Ascending aorta (tissue), 2 donors: ENCODE results near the gene NLGN1. TPM values are rescaled to one million over a fixed set of nuclear protein-coding genes. Genes with fewer than 3 reads are reported as not detected.

Source experiments
- DNase-seq, 2 donors: peaks; one replicate each; pipeline ENCODE4 v3.0.0-alpha.2; 2019; ENCODE audit warnings: low spot score in 2 of 2
- H3K27ac ChIP-seq, 2 donors: fragments of 200-600 bp; sonication (generic); one replicate each; pipeline ENCODE4 v1.5.1; 2016 to 2017; ENCODE audit warnings: mild to moderate bottlenecking in 1 of 2
- H3K27me3 ChIP-seq: fragments of 200-600 bp; sonication (generic); one replicate; pipeline ENCODE4 v1.5.1; 2017
- H3K36me3 ChIP-seq, 2 donors: fragments of 200-600 bp; sonication (generic); one replicate each; pipeline ENCODE4 v1.5.1; 2016
- H3K4me1 ChIP-seq, 2 donors: fragments of 200-600 bp; sonication (generic); one replicate each; pipeline ENCODE4 v1.5.1; 2016 to 2017; ENCODE audit warnings: mild to moderate bottlenecking in 1 of 2
- H3K4me3 ChIP-seq, 2 donors: fragments of 200-600 bp; sonication (generic); one replicate each; pipeline ENCODE4 v1.5.1; 2016 to 2017; ENCODE audit warnings: mild to moderate bottlenecking in 1 of 2
- H3K9me3 ChIP-seq, 2 donors: fragments of 200-600 bp; sonication (generic); one replicate each; pipeline ENCODE4 v1.5.1; 2016
- intact Hi-C: fragments of 100-400 bp; cut with DNase I; formaldehyde crosslinking; loops from one replicate; pipeline ENCODE4 v1.15.1; 2023
- total RNA-seq: library from RNA; depleted of rRNA; stranded (reverse); fragments of >200 nt; gene quantifications from one replicate; pipeline ENCODE4 v1.1.0, GENCODE V29; 2016
- TF ChIP-seq, protein P1 (sequence below), 3 experiments: fragments of 200-600 bp in 2 of 3; fragments of 450-650 bp in 1 of 3; sonication (generic) in 2 of 3; IDR thresholded peaks; one replicate each; pipeline ENCODE4 v1.5.1; 2016 to 2019; ENCODE audit warnings: antibody characterized with exemption in 3 of 3, mild to moderate bottlenecking in 1 of 3, moderate library complexity in 1 of 3

Gene NLGN1
- total RNA-seq, 1 donor from 2014 or later, result 5.2 TPM

DNA sequence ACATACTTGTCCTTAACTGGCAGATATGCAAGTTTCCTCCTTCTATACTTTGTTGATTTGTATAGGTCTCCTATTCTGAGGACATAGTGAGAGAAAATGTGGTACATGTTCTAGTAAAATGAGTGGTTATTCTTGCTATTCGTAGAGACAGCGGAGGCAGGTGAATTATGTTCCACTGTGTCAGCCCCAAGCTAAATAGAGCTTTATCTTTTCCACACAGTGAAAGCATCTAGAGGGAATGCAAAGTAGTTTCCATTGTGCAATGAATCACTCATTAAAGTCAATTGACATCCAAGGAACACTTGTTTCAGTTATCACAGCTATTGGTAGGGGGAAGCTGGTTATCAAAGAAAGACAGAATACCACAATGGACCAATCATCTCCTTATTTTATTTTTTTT lies 262.4 kb downstream of the NLGN1 start:
- Histone ChIP-seq H3K27me3 (no peaks in the 10 kb centered on the region), H3K4me3 (no peak overlapping the region), H3K27ac (no peak overlapping the region), H3K36me3 (no peaks in the 10 kb centered on the region), H3K9me3 (no peaks in the 10 kb centered on the region), H3K4me1 (no peaks in the 10 kb centered on the region)
- TF ChIP-seq, protein P1, sequence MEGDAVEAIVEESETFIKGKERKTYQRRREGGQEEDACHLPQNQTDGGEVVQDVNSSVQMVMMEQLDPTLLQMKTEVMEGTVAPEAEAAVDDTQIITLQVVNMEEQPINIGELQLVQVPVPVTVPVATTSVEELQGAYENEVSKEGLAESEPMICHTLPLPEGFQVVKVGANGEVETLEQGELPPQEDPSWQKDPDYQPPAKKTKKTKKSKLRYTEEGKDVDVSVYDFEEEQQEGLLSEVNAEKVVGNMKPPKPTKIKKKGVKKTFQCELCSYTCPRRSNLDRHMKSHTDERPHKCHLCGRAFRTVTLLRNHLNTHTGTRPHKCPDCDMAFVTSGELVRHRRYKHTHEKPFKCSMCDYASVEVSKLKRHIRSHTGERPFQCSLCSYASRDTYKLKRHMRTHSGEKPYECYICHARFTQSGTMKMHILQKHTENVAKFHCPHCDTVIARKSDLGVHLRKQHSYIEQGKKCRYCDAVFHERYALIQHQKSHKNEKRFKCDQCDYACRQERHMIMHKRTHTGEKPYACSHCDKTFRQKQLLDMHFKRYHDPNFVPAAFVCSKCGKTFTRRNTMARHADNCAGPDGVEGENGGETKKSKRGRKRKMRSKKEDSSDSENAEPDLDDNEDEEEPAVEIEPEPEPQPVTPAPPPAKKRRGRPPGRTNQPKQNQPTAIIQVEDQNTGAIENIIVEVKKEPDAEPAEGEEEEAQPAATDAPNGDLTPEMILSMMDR (IDR thresholded peaks at IDR 0.05), result no peak
- intact Hi-C loops, result no loop called here
- DNase-seq, result no peak

DNA sequence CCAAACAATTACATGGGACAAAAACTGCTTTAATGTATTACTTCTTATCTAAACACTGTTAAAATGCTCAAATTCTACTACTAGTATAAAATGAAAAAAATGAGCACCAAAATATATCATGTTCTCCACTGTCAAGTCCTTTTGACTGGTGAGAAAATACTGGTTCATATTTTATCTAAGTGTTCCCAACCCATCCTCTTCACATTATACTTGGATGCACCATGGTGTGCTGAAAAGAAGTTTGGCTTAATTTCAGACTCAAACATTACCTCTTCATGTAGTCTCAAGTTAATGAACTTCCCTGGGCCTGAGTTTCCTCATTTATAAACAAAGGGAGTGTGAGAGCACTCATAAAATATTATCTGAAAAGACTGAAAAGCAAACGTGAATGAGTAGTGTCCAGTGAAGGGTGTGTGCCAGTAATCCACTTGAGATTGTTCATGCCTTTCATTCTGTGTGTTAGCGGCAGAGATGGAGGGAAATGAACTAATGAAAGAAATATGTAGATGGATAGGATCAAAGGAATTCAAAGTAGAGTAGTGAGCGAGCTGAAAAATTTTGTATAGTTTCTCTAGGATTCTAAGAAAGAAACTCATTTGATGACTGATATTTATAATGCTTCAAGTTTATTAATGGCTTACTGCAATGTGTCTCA lies 263.2 kb downstream of the NLGN1 start:
- TF ChIP-seq, protein P1 (IDR thresholded peaks at IDR 0.05), result no peak
- no peak for DNase-seq
- no peaks in the 10 kb centered on the region for H3K27me3 ChIP-seq
- no peak overlapping the region for H3K4me3 ChIP-seq
- H3K27ac ChIP-seq, result no peak overlapping the region
- intact Hi-C loops, result no loop called here
- no peaks in the 10 kb centered on the region for H3K4me1 ChIP-seq
- no peaks in the 10 kb centered on the region for H3K9me3 ChIP-seq
- H3K36me3 ChIP-seq, result no peaks in the 10 kb centered on the region

DNA sequence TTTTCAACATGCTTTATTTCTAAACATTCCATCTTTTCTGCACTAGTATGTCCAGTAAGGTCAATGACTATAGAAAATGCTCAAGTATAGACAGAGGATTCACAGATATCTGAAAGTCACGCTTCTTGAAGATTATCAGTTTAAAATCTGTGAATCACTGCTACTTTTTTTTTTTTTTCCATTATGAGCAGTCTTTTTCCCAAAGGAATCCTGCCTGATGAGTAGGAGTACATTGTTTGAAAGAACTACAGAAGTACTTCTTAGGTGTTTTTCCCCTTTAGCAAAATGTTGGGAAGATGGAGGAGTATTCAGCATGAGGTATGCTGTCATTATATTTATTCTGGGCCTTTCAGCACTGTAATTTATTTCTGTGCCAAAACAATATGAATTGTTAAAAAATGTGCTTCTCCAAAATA lies 266.2 kb downstream of the NLGN1 start:
- intact Hi-C loops, result no loop called here

DNA sequence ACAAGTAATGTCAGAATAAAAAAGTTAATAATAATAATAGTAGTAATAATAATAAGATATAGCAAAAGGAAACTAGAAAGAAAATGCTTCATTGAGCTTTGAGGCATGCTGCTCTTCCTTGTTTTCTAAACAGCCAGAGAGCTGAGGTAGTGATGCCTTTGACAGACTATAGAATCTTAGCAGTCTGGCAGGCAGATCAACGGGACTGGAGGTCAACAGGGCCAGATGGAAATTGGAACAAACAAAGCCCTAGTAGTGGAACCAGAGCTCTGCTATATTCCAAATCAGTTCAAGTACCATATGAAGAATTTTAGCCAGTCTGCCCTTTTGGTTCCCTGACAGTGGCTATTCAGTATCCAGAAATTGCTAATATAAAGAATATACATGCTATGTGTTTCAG lies 278.6 kb downstream of the NLGN1 start:
- intact Hi-C loops, result no loop called here
- no peaks in the 10 kb centered on the region for H3K27me3 ChIP-seq
- no peaks in the 10 kb centered on the region for H3K9me3 ChIP-seq
- H3K27ac ChIP-seq, result no peak overlapping the region
- no peak overlapping the region for H3K4me3 ChIP-seq
- H3K36me3 ChIP-seq, result no peaks in the 10 kb centered on the region
- no peaks in the 10 kb centered on the region for H3K4me1 ChIP-seq
- no peak for DNase-seq
- TF ChIP-seq, protein P1 (IDR thresholded peaks at IDR 0.05), result no peak

More for the DNA sequence above, 266.2 kb downstream of the NLGN1 start:
- Histone ChIP-seq H3K9me3 (no peaks in the 10 kb centered on the region), H3K27me3 (no peaks in the 10 kb centered on the region), H3K4me3 (no peak overlapping the region), H3K27ac (no peak overlapping the region), H3K36me3 (no peaks in the 10 kb centered on the region), H3K4me1 (no peaks in the 10 kb centered on the region)
- no peak for DNase-seq
- TF ChIP-seq, protein P1 (IDR thresholded peaks at IDR 0.05), result no peak

DNA sequence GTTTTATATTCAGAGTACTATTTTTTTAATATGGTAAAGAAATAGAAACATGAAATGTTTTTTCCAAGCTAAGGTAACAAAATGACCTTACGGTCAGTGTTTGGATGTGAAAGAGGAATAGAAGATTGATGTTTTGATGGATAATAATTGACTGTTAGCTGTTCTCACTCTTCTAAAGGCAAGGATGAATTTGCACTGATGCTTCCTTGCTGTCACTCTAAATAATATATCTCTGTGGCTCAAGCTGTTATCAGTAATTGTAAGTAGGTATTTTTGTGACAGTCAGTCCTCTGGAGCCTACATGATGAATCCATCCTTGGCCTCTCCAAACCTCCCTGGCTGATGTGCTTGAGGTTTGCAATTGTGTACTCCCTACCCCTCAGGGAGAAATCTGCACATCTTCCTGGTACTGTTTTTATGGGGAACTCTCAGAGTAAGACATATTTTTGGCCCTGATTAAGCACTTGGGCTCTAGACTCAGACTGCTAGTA lies 283.7 kb downstream of the NLGN1 start:
- H3K27ac ChIP-seq, result no peak overlapping the region
- DNase-seq, result no peak
- H3K27me3 ChIP-seq, result no peaks in the 10 kb centered on the region
- TF ChIP-seq, protein P1 (IDR thresholded peaks at IDR 0.05), result no peak
- H3K9me3 ChIP-seq, result no peaks in the 10 kb centered on the region
- H3K36me3 ChIP-seq, result no peaks in the 10 kb centered on the region
- H3K4me1 ChIP-seq, result no peaks in the 10 kb centered on the region
- intact Hi-C loops, result no loop called here
- no peak overlapping the region for H3K4me3 ChIP-seq
